HEK293 (cell line): ENCODE data around the gene RPS6KC1.

Experiments used
- CTCF ChIA-PET: fragments of 350-600 bp; formaldehyde crosslinking; extraction: SDS; loops from one replicate; lab custom pipeline; 2021; ENCODE audit warnings: antibody characterized with exemption; lab: Yijun Ruan, JAX
- POLR2A ChIA-PET: fragments of 300-600 bp; formaldehyde crosslinking; extraction: SDS; loops from one replicate; lab custom pipeline; 2020; ENCODE audit warnings: antibody characterized with exemption, inconsistent platforms; lab: Yijun Ruan, JAX
- H3K27ac ChIP-seq: fragments of 200-500 bp; sonication (Bioruptor generic); 2 replicates; pipeline ENCODE4 v1.5.1; 2014; ENCODE audit warnings: low read depth, low read length, control low read depth, inconsistent platforms; ENCODE audit errors: extremely low read depth
- H3K36me3 ChIP-seq, 2 experiments: fragments of 200-500 bp in 1 of 2; sonication (Bioruptor generic) in 1 of 2; 1 replicate in 1 of 2; 2 replicates in 1 of 2; pipeline ENCODE4 v1.5.1; 2014 to 2017; ENCODE audit warnings: inconsistent platforms in 2 of 2, low read length in 2 of 2; ENCODE audit not compliant: control insufficient read depth in 2 of 2, insufficient read depth in 1 of 2
- H3K4me1 ChIP-seq: fragments of 200-500 bp; sonication (Bioruptor generic); 2 replicates; pipeline ENCODE4 v1.5.1; 2014; ENCODE audit warnings: mild to moderate bottlenecking, low read length, inconsistent platforms; ENCODE audit not compliant: control insufficient read depth, insufficient read depth
- H3K4me3 ChIP-seq: 2 replicates; pipeline ENCODE4 v1.5.1; 2011; ENCODE audit warnings: low read depth, mild to moderate bottlenecking, control low read depth, low read length, moderate library complexity
- H3K9me3 ChIP-seq: fragments of 200-500 bp; sonication (Bioruptor generic); 2 replicates; pipeline ENCODE4 v1.5.1; 2014; ENCODE audit warnings: low read depth, low read length, inconsistent platforms; ENCODE audit not compliant: control insufficient read depth, insufficient read depth
- KLF9 ChIP-seq: fragments of 450-650 bp; formaldehyde crosslinking; IDR thresholded peaks from 2 replicates; pipeline ENCODE4 v1.5.1; 2016; ENCODE audit warnings: missing biosample characterization, missing genetic modification characterization, low read depth
- SCRT2 ChIP-seq: fragments of 450-650 bp; formaldehyde crosslinking; IDR thresholded peaks from 2 replicates; pipeline ENCODE4 v1.5.1; 2016; ENCODE audit warnings: missing biosample characterization, missing genetic modification characterization
- ZFP37 ChIP-seq: fragments of 450-650 bp; formaldehyde crosslinking; IDR thresholded peaks from 2 replicates; pipeline ENCODE4 v1.5.1; 2016; ENCODE audit warnings: missing biosample characterization, missing genetic modification characterization
- ZFP41 ChIP-seq: fragments of 450-650 bp; formaldehyde crosslinking; IDR thresholded peaks from 2 replicates; pipeline ENCODE4 v1.5.1; 2016; ENCODE audit warnings: missing biosample characterization, missing genetic modification characterization, borderline replicate concordance
- ZNF24 ChIP-seq: fragments of 450-650 bp; formaldehyde crosslinking; IDR thresholded peaks from 2 replicates; pipeline ENCODE4 v1.5.1; 2016; ENCODE audit warnings: missing biosample characterization, missing genetic modification characterization
- ZNF341 ChIP-seq: fragments of 450-650 bp; formaldehyde crosslinking; IDR thresholded peaks from 2 replicates; pipeline ENCODE4; 2016; ENCODE audit warnings: low read depth, missing biosample characterization, missing genetic modification characterization
- ZNF354C ChIP-seq: fragments of 450-650 bp; formaldehyde crosslinking; IDR thresholded peaks from 2 replicates; pipeline ENCODE4 v1.5.1; 2016; ENCODE audit warnings: missing biosample characterization, missing genetic modification characterization, low read depth, borderline replicate concordance
- ZNF398 ChIP-seq: fragments of 450-650 bp; formaldehyde crosslinking; IDR thresholded peaks from 2 replicates; pipeline ENCODE4 v1.5.1; 2017; ENCODE audit warnings: missing biosample characterization, missing genetic modification characterization
- ZNF416 ChIP-seq: fragments of 450-650 bp; formaldehyde crosslinking; IDR thresholded peaks from 2 replicates; pipeline ENCODE4 v1.5.1; 2016; ENCODE audit warnings: missing biosample characterization, missing genetic modification characterization
- ZNF555 ChIP-seq: fragments of 450-650 bp; formaldehyde crosslinking; conservative IDR thresholded peaks from 2 replicates; pipeline ENCODE4 v1.5.1; 2017; ENCODE audit warnings: missing biosample characterization, mild to moderate bottlenecking, missing genetic modification characterization, inconsistent platforms
- ZNF558 ChIP-seq: fragments of 450-650 bp; formaldehyde crosslinking; IDR thresholded peaks from 2 replicates; pipeline ENCODE4 v1.5.1; 2016; ENCODE audit warnings: missing biosample characterization, missing genetic modification characterization
- ZNF561 ChIP-seq: fragments of 450-650 bp; IDR thresholded peaks from 2 replicates; pipeline ENCODE4 v1.5.1; 2018; ENCODE audit warnings: missing biosample characterization, missing genetic modification characterization, borderline replicate concordance
- ZNF580 ChIP-seq: fragments of 450-650 bp; formaldehyde crosslinking; IDR thresholded peaks from 2 replicates; pipeline ENCODE4 v1.5.1; 2016; ENCODE audit warnings: missing biosample characterization, missing genetic modification characterization
- ZNF596 ChIP-seq: fragments of 450-650 bp; IDR thresholded peaks from 2 replicates; pipeline ENCODE4 v1.5.0; 2018; ENCODE audit warnings: missing biosample characterization, mild to moderate bottlenecking, missing genetic modification characterization, moderate library complexity
- ZNF664 ChIP-seq: fragments of 450-650 bp; formaldehyde crosslinking; IDR thresholded peaks from 2 replicates; pipeline ENCODE4 v1.5.1; 2016; ENCODE audit warnings: missing biosample characterization, missing genetic modification characterization
- ZNF701 ChIP-seq: fragments of 450-650 bp; formaldehyde crosslinking; IDR thresholded peaks from 2 replicates; pipeline ENCODE4 v1.5.1; 2016; ENCODE audit warnings: missing biosample characterization, missing genetic modification characterization
- ZNF76 ChIP-seq: fragments of 450-650 bp; formaldehyde crosslinking; IDR thresholded peaks from 2 replicates; pipeline ENCODE4; 2016; ENCODE audit warnings: low read depth, missing biosample characterization, missing genetic modification characterization, borderline replicate concordance
- ZNF792 ChIP-seq: fragments of 450-650 bp; formaldehyde crosslinking; IDR thresholded peaks from 2 replicates; pipeline ENCODE4 v1.5.1; 2016; ENCODE audit warnings: missing biosample characterization, missing genetic modification characterization
- ZSCAN4 ChIP-seq: fragments of 450-650 bp; formaldehyde crosslinking; IDR thresholded peaks from 2 replicates; pipeline ENCODE4 v1.5.1; 2017; ENCODE audit warnings: missing biosample characterization, missing genetic modification characterization
- TF ChIP-seq, protein P1 (sequence below): fragments of 450-650 bp; formaldehyde crosslinking; IDR thresholded peaks from 2 replicates; pipeline ENCODE4 v1.5.0; 2017; ENCODE audit warnings: missing biosample characterization, missing genetic modification characterization, borderline replicate concordance
- TF ChIP-seq, protein P2 (sequence below): fragments of 450-650 bp; formaldehyde crosslinking; IDR thresholded peaks from 2 replicates; pipeline ENCODE4 v1.5.1; 2016; ENCODE audit warnings: missing biosample characterization, missing genetic modification characterization, borderline replicate concordance
- TF ChIP-seq, protein P3 (sequence below): fragments of 450-650 bp; formaldehyde crosslinking; IDR thresholded peaks from 2 replicates; pipeline ENCODE4 v1.5.1; 2016; ENCODE audit warnings: missing biosample characterization, missing genetic modification characterization

Gene RPS6KC1

GRCh38 chr1:213135572-213135971 lies 84.5 kb downstream of the RPS6KC1 start:
- Histone ChIP-seq H3K4me1 (peaks cover 2% of the 10 kb centered on the region; the same call in 1 of the 2 replicates), H3K27ac (no peak overlapping the region), H3K4me3 (no peak overlapping the region), H3K9me3 (no peaks in the 10 kb centered on the region), H3K36me3 (no peaks in the 10 kb centered on the region)
- CTCF ChIA-PET = interaction anchor here (1.0 kb wide), 1 partner anchor 12 kb away, joined by 5 read pairs; no protein-coding TSS in a partner anchor
- no peak for TF ChIP-seq KLF9
- no peak for TF ChIP-seq ZNF341 (tag by site-specific recombination)
- no peak for TF ChIP-seq ZNF416
- TF ChIP-seq ZNF792 (tag by site-specific recombination) = no peak
- TF ChIP-seq ZNF580 (tag by site-specific recombination) = no peak
- TF ChIP-seq ZNF558 = no peak
- no peak for TF ChIP-seq ZNF701 (tag by site-specific recombination)
- TF ChIP-seq ZSCAN4 = no peak
- no peak for TF ChIP-seq ZNF555 (tag by site-specific recombination)
- no peak for TF ChIP-seq ZNF664 (tag by site-specific recombination)
- TF ChIP-seq ZNF354C = no peak
- TF ChIP-seq ZNF398 (tag by site-specific recombination) = no peak
- TF ChIP-seq, protein P1, sequence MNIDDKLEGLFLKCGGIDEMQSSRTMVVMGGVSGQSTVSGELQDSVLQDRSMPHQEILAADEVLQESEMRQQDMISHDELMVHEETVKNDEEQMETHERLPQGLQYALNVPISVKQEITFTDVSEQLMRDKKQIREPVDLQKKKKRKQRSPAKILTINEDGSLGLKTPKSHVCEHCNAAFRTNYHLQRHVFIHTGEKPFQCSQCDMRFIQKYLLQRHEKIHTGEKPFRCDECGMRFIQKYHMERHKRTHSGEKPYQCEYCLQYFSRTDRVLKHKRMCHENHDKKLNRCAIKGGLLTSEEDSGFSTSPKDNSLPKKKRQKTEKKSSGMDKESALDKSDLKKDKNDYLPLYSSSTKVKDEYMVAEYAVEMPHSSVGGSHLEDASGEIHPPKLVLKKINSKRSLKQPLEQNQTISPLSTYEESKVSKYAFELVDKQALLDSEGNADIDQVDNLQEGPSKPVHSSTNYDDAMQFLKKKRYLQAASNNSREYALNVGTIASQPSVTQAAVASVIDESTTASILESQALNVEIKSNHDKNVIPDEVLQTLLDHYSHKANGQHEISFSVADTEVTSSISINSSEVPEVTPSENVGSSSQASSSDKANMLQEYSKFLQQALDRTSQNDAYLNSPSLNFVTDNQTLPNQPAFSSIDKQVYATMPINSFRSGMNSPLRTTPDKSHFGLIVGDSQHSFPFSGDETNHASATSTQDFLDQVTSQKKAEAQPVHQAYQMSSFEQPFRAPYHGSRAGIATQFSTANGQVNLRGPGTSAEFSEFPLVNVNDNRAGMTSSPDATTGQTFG (tag by site-specific recombination) = no peak
- POLR2A ChIA-PET = no interaction called here

DNA sequence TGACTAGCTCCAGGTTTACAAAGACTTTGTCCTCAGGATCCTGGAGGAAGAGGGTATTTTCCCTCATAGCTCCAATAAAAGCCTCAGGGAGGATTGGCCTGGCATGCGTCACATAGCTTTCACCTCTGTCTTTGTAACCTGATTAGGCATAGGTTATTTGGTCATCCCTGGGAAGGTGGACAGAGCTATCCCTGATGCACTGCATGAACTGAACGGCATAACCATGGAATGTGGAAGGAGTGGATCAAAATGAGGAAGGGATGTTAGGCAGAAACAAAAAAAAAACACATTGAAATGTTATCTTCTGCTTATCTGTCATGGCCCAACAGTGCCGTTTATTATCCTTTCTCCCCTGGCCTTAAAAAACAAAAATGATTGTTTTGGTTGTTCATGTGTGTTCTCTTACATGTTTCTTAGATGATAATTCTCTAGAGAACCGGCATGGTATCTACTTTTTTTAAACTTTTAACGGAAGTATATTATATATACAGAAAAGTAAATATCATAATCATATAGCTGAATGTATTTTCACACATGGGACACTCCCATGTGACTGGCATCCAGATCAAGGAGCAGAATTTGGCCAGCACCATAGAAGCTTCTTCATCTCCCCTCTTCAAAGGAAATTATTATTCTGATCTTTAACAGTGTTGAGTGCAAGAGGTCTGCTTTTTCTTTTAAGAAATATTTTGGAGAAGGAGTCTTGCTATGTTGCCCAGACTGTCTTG lies 85.3 kb downstream of the RPS6KC1 start:
- peaks cover 2% of the 10 kb centered on the region; the same call in 1 of the 2 replicates for H3K4me1 ChIP-seq
- CTCF ChIA-PET = interaction anchor here (1.0 kb wide), 1 partner anchor 13 kb away, joined by 5 read pairs; no protein-coding TSS in a partner anchor
- no peak overlapping the region for H3K27ac ChIP-seq
- POLR2A ChIA-PET = no interaction called here
- H3K36me3 ChIP-seq = no peaks in the 10 kb centered on the region
- H3K4me3 ChIP-seq = no peak overlapping the region
- no peaks in the 10 kb centered on the region for H3K9me3 ChIP-seq
- TF ChIP-seq, protein P2, sequence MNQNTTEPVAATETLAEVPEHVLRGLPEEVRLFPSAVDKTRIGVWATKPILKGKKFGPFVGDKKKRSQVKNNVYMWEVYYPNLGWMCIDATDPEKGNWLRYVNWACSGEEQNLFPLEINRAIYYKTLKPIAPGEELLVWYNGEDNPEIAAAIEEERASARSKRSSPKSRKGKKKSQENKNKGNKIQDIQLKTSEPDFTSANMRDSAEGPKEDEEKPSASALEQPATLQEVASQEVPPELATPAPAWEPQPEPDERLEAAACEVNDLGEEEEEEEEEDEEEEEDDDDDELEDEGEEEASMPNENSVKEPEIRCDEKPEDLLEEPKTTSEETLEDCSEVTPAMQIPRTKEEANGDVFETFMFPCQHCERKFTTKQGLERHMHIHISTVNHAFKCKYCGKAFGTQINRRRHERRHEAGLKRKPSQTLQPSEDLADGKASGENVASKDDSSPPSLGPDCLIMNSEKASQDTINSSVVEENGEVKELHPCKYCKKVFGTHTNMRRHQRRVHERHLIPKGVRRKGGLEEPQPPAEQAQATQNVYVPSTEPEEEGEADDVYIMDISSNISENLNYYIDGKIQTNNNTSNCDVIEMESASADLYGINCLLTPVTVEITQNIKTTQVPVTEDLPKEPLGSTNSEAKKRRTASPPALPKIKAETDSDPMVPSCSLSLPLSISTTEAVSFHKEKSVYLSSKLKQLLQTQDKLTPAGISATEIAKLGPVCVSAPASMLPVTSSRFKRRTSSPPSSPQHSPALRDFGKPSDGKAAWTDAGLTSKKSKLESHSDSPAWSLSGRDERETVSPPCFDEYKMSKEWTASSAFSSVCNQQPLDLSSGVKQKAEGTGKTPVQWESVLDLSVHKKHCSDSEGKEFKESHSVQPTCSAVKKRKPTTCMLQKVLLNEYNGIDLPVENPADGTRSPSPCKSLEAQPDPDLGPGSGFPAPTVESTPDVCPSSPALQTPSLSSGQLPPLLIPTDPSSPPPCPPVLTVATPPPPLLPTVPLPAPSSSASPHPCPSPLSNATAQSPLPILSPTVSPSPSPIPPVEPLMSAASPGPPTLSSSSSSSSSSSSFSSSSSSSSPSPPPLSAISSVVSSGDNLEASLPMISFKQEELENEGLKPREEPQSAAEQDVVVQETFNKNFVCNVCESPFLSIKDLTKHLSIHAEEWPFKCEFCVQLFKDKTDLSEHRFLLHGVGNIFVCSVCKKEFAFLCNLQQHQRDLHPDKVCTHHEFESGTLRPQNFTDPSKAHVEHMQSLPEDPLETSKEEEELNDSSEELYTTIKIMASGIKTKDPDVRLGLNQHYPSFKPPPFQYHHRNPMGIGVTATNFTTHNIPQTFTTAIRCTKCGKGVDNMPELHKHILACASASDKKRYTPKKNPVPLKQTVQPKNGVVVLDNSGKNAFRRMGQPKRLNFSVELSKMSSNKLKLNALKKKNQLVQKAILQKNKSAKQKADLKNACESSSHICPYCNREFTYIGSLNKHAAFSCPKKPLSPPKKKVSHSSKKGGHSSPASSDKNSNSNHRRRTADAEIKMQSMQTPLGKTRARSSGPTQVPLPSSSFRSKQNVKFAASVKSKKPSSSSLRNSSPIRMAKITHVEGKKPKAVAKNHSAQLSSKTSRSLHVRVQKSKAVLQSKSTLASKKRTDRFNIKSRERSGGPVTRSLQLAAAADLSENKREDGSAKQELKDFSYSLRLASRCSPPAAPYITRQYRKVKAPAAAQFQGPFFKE (tag by site-specific recombination) = no peak
- TF ChIP-seq SCRT2 (tag by site-specific recombination) (no peak), ZNF76 (tag by site-specific recombination) (no peak), ZFP37 (no peak), ZNF561 (tag by site-specific recombination) (no peak), ZFP41 (tag by site-specific recombination) (no peak), ZNF24 (tag by site-specific recombination) (no peak), ZNF596 (tag by site-specific recombination) (no peak)
- TF ChIP-seq, protein P3, sequence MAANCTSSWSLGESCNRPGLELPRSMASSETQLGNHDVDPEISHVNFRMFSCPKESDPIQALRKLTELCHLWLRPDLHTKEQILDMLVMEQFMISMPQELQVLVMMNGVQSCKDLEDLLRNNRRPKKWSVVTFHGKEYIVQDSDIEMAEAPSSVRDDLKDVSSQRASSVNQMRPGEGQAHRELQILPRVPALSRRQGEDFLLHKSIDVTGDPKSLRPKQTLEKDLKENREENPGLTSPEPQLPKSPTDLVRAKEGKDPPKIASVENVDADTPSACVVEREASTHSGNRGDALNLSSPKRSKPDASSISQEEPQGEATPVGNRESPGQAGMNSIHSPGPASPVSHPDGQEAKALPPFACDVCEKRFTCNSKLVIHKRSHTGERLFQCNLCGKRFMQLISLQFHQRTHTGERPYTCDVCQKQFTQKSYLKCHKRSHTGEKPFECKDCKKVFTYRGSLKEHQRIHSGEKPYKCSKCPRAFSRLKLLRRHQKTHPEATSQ (tag by site-specific recombination) = no peak
